Esophagus squamous epithelium (tissue), 4 donors: ENCODE data around the gene IDH3A.

Source experiments
- POLR2A ChIP-seq, 4 donors: fragments of 450-650 bp; IDR thresholded peaks; one replicate each; pipeline ENCODE4 v1.6.1; 2017; ENCODE audit warnings: antibody characterized with exemption in 4 of 4, mild to moderate bottlenecking in 4 of 4, moderate library complexity in 3 of 4
- TF ChIP-seq, protein P1 (sequence below), 6 experiments: fragments of 450-650 bp in 4 of 6; fragments of 200-600 bp in 2 of 6; sonication (generic) in 2 of 6; IDR thresholded peaks; one replicate each; pipeline ENCODE4 v1.5.1; 2016 to 2019; ENCODE audit warnings: antibody characterized with exemption in 6 of 6, mild to moderate bottlenecking in 4 of 6, moderate library complexity in 4 of 6

DNA sequence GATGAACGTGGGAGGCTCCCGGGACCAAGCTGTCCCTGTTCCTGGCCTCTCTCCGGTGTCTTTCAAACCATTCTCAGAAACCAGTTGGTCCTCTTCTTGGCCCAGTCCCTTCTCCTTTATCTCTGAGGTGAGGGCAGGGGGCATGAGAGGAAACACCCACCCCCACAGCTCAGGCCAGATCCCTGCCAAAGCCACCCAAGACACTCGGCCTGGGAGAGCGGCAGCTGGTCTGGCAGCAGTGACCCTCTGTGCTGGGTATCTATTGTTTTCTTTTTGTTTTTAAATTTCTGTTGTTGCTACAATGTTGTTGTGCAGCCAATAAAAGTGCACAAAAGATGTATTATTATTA lies 57.9 kb downstream of the IDH3A start:
- TF ChIP-seq, protein P1, sequence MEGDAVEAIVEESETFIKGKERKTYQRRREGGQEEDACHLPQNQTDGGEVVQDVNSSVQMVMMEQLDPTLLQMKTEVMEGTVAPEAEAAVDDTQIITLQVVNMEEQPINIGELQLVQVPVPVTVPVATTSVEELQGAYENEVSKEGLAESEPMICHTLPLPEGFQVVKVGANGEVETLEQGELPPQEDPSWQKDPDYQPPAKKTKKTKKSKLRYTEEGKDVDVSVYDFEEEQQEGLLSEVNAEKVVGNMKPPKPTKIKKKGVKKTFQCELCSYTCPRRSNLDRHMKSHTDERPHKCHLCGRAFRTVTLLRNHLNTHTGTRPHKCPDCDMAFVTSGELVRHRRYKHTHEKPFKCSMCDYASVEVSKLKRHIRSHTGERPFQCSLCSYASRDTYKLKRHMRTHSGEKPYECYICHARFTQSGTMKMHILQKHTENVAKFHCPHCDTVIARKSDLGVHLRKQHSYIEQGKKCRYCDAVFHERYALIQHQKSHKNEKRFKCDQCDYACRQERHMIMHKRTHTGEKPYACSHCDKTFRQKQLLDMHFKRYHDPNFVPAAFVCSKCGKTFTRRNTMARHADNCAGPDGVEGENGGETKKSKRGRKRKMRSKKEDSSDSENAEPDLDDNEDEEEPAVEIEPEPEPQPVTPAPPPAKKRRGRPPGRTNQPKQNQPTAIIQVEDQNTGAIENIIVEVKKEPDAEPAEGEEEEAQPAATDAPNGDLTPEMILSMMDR (IDR thresholded peaks at IDR 0.05), result no peak
- no peak for TF ChIP-seq POLR2A (IDR thresholded peaks at IDR 0.05)
